Measurements from ENCODE around the gene ATG9A. TPM values are rescaled to one million over a fixed set of nuclear protein-coding genes. Genes with fewer than 3 reads are reported as not detected.

ATG9A gene
- total and polyA plus RNA-seq, 2 of the 8 experiments (the other 6 are each of a cell fraction or from before 2014, with no cell fraction given): 43.6 to 66.8 TPM

DNA sequence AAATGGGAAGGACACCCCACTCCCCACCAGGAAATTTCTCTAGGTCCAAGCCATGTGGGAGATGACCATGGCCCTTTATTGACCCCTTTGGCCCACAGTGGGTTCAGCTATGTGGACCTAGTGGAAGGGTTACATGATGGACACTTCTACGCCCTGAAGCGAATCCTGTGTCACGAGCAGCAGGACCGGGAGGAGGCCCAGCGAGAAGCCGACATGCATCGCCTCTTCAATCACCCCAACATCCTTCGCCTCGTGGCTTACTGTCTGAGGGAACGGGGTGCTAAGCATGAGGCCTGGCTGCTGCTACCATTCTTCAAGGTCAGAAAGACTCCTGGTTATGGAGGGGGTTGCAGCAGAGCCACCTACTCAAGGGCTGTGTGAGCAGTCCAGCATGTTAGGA is 17.1 kb upstream of the ATG9A start:
- CTCF ChIA-PET (ENCODE audit: partially characterized antibody): interaction anchor here (1.4 to 2.5 kb wide), 5 partner anchors 28 to 107 kb away, joined by 3 to 24 read pairs (median 7); partner anchors contain the start of gene DNAJB2
- peaks cover 0 to 5% of the 10 kb centered on the region in 2 experiments; a peak in 1 of 4 replicates for H3K79me2 ChIP-seq (ENCODE audit: control insufficient read depth in 1 of 2, insufficient read depth in 2 of 2, low read length in 2 of 2)
- TF ChIP-seq EGR1 (IDR thresholded peaks at IDR 0.05; ENCODE audit: borderline replicate concordance, low read depth, low read length) (no peak), GTF2F1 (IDR thresholded peaks at IDR 0.05; ENCODE audit: borderline replicate concordance, low read depth, low read length) (no peak), YY1 (IDR thresholded peaks at IDR 0.05; ENCODE audit: low read depth, low read length) (no peak), SRF (IDR thresholded peaks at IDR 0.05; ENCODE audit: low read depth, low read length) (no peak), ATF2 (IDR thresholded peaks at IDR 0.05; ENCODE audit: low read length) (no peak), BACH1 (IDR thresholded peaks at IDR 0.05; ENCODE audit: low read length) (no peak), ZNF274 (IDR thresholded peaks at IDR 0.05; ENCODE audit: borderline replicate concordance, extremely low read depth, low read length) (no peak), TAF7 (optimal IDR thresholded peaks at IDR 0.05; ENCODE audit: borderline replicate concordance, low read depth, low read length) (no peak), ATF3 (IDR thresholded peaks at IDR 0.05; ENCODE audit: insufficient read depth, low read depth, low read length) (no peak), CHD2 (IDR thresholded peaks at IDR 0.05; ENCODE audit: low read length) (no peak), SAP30 (IDR thresholded peaks at IDR 0.05; ENCODE audit: insufficient read depth, insufficient replicate concordance, low read length) (no peak)

More for the DNA sequence above, 17.1 kb upstream of the ATG9A start:
- no peak overlapping the region for H2BK15ac ChIP-seq (ENCODE audit: low read length)
- H2BK20ac ChIP-seq (ENCODE audit: low read length): no peak overlapping the region
- POLR2A ChIA-PET (ENCODE audit: partially characterized antibody): interaction anchor here (1.0 to 14.9 kb wide), 10 partner anchors 8 to 141 kb away, joined by 3 to 190 read pairs (median 5); partner anchors contain the start of genes ABCB6, ANKZF1, ATG9A and DNPEP
- no peaks in the 10 kb centered on the region for H3K9me3 ChIP-seq (ENCODE audit: insufficient read depth in 2 of 2, low read depth in 1 of 2, low read length in 1 of 2)
- no peak for DNase-seq (ENCODE audit: low read depth in 1 of 2, low spot score in 2 of 2)
- H3K4ac ChIP-seq (replicated peaks; ENCODE audit: insufficient read length, low read depth, low read length): no peak overlapping the region
- no peak overlapping the region for H2BK5ac ChIP-seq (ENCODE audit: low read depth, low read length)
- no peak overlapping the region; the same call in 1 of the 2 replicates for H2BK12ac ChIP-seq (ENCODE audit: low read depth, low read length)
- H3K27ac ChIP-seq (ENCODE audit: low read depth, low read length): no peak overlapping the region
- peaks cover 0 to 9% (median 5%) of the 10 kb centered on the region in 4 experiments; a peak in 5 of 8 replicates for H3K36me3 ChIP-seq (ENCODE audit: control insufficient read depth in 2 of 4, insufficient read depth in 4 of 4, low read length in 3 of 4)
- H4K91ac ChIP-seq (replicated peaks; ENCODE audit: insufficient read length, low read length): no peak overlapping the region
- H4K20me1 ChIP-seq (replicated peaks in 1 of 2; ENCODE audit: control insufficient read depth in 1 of 2, insufficient read depth in 2 of 2, low read length in 2 of 2): no peaks in the 10 kb centered on the region
- peak overlapping the region; percentile 28; the same call in 1 of the 2 replicates for H2AK5ac ChIP-seq (ENCODE audit: low read depth, low read length)
- H3K4me2 ChIP-seq (ENCODE audit: insufficient read depth in 1 of 2, low read depth in 2 of 2, low read length in 2 of 2): peak overlapping the region in 1 of 2 experiments; percentile 98; a peak in 1 of 4 replicates
- no peak overlapping the region for H2BK120ac ChIP-seq (replicated peaks; ENCODE audit: low read depth, low read length)
- H3K18ac ChIP-seq (ENCODE audit: extremely low read depth, low read length): no peak overlapping the region
- H4K8ac ChIP-seq (ENCODE audit: extremely low read depth, insufficient read depth, low read length): no peak overlapping the region
- peaks cover 8% of the 10 kb centered on the region for H3K23me2 ChIP-seq (ENCODE audit: low read depth, low read length)
- peak overlapping the region in 2 of 4 experiments; percentile 74 to 81; a peak in 2 of 8 replicates for H3K4me3 ChIP-seq (ENCODE audit: extremely low read depth in 1 of 4, insufficient read depth in 2 of 4, low read depth in 3 of 4, low read length in 4 of 4)
- no peak for FAIRE-seq
- no peak overlapping the region for H3K23ac ChIP-seq (ENCODE audit: insufficient read length)
- H2AFZ ChIP-seq (ENCODE audit: low read length): no peak overlapping the region
- 0 out of 7 replicates have a peak, but pooled peaks cover 0 to under 1% (median 0%) of the 10 kb centered on the region in 4 experiments for H3K27me3 ChIP-seq (replicated peaks in 1 of 4; ENCODE audit: control insufficient read depth in 3 of 4, extremely low read depth in 1 of 4, insufficient read depth in 3 of 4, low read length in 3 of 4)
- no peak overlapping the region for H3K56ac ChIP-seq (replicated peaks; ENCODE audit: insufficient read length, low read depth, low read length)
- 93% methylated on average over 10 of the region's 10 CpGs; no CpG with 5 or more reads in 1 of the 2 experiments for WGBS, 2 experiments (ENCODE audit: extremely low coverage in 1 of 2, insufficient coverage in 1 of 2, insufficient read length in 1 of 2, insufficient replicate concordance in 2 of 2, low coverage in 1 of 2, low lambda C conversion rate in 2 of 2, missing lambda C conversion rate in 1 of 2)
- no peak overlapping the region for H4K5ac ChIP-seq (ENCODE audit: insufficient read length, low read depth, low read length)
- 0 out of 2 replicates have a peak, but pooled peaks cover 5% of the 10 kb centered on the region for H3K79me1 ChIP-seq (ENCODE audit: low read depth, low read length)
- peaks cover 0 to 5% (median 3%) of the 10 kb centered on the region in 4 experiments; a peak in 3 of 7 replicates for H3K4me1 ChIP-seq (replicated peaks in 1 of 4; ENCODE audit: control insufficient read depth in 3 of 4, insufficient read depth in 4 of 4, low read length in 3 of 4)
- H3K9ac ChIP-seq (replicated peaks in 1 of 4; ENCODE audit: extremely low read depth in 1 of 4, low read depth in 3 of 4, low read length in 3 of 4): no peak overlapping the region
- no peak overlapping the region for H3K14ac ChIP-seq (ENCODE audit: insufficient read length)
